OCI-LY1 (cell line): Measurements from ENCODE around the gene RBM46.

Source experiments
- EZH2 ChIP-seq: fragments of 200-600 bp; sonication (generic), shearing (Covaris generic); IDR thresholded peaks from 2 replicates; pipeline ENCODE4 v1.8.0; 2017; ENCODE audit warnings: borderline replicate concordance, mixed run types, mild to moderate bottlenecking, antibody characterized with exemption, low read length, moderate library complexity, mixed read lengths
- TF ChIP-seq, protein P1 (sequence below): fragments of 200-600 bp; sonication (generic), shearing (Covaris generic); IDR thresholded peaks from 2 replicates; pipeline ENCODE4 v1.5.1; 2017; ENCODE audit warnings: mild to moderate bottlenecking, antibody characterized with exemption, low read length, moderate library complexity, mixed read lengths

DNA sequence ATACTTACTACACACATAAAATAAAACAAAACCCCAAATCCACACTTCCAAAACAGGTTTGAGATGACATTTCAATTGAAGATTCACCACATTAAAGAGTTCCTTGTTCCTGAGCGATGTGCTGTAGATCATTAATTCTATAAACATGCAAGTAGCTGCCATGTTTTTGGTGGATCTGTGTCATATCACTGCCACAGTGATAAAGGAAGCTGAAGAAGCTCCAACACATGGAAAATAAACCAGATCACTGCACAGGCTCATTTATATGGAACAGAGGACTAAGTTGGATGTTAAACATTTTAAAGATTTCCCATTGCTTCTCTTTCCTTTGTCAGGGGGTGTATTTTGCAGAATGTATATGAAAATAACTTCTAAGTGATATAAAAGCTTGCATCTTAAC, 2.8 kb upstream of the RBM46 start:
- no peak for TF ChIP-seq EZH2
- TF ChIP-seq, protein P1, sequence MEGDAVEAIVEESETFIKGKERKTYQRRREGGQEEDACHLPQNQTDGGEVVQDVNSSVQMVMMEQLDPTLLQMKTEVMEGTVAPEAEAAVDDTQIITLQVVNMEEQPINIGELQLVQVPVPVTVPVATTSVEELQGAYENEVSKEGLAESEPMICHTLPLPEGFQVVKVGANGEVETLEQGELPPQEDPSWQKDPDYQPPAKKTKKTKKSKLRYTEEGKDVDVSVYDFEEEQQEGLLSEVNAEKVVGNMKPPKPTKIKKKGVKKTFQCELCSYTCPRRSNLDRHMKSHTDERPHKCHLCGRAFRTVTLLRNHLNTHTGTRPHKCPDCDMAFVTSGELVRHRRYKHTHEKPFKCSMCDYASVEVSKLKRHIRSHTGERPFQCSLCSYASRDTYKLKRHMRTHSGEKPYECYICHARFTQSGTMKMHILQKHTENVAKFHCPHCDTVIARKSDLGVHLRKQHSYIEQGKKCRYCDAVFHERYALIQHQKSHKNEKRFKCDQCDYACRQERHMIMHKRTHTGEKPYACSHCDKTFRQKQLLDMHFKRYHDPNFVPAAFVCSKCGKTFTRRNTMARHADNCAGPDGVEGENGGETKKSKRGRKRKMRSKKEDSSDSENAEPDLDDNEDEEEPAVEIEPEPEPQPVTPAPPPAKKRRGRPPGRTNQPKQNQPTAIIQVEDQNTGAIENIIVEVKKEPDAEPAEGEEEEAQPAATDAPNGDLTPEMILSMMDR, result no peak
